ENCODE measurements around the gene AREL1. TPM values are rescaled to one million over a fixed set of nuclear protein-coding genes. Genes with fewer than 3 reads are reported as not detected.

Gene AREL1
- total RNA-seq, 1 donor from 2014 or later, result 36.8 TPM

GRCh38 chr14:74641601-74642391 is 71.1 kb downstream of the AREL1 start:
- intact Hi-C loops (cut with DNase I), result no loop called here
- H3K27me3 ChIP-seq, result no peaks in the 10 kb centered on the region
- no peaks in the 10 kb centered on the region for H3K4me1 ChIP-seq
- ATAC-seq, result no peak
- H3K9me3 ChIP-seq, result no peaks in the 10 kb centered on the region
- TF ChIP-seq CTCF (IDR thresholded peaks at IDR 0.05), result no peak
- DNase-seq, result no peak
- H3K27ac ChIP-seq, result no peak overlapping the region
- H3K36me3 ChIP-seq, result no peaks in the 10 kb centered on the region
- no peak overlapping the region for H3K4me3 ChIP-seq

GRCh38 chr14:74638966-74639365 is 73.9 kb downstream of the AREL1 start:
- no peaks in the 10 kb centered on the region for H3K9me3 ChIP-seq
- no peaks in the 10 kb centered on the region for H3K36me3 ChIP-seq
- H3K4me3 ChIP-seq, result no peak overlapping the region
- H3K27ac ChIP-seq, result no peak overlapping the region
- TF ChIP-seq CTCF (IDR thresholded peaks at IDR 0.05), result no peak
- intact Hi-C loops (cut with DNase I), result no loop called here
- H3K4me1 ChIP-seq, result no peaks in the 10 kb centered on the region
- ATAC-seq (no peak), DNase-seq (no peak)
- no peaks in the 10 kb centered on the region for H3K27me3 ChIP-seq

- DNase-seq (no peak), ATAC-seq (no peak)
- intact Hi-C loops (cut with DNase I), result no loop called here
- no peaks in the 10 kb centered on the region for H3K27me3 ChIP-seq
- no peak for TF ChIP-seq CTCF (IDR thresholded peaks at IDR 0.05)
- H3K27ac ChIP-seq, result no peak overlapping the region
- no peaks in the 10 kb centered on the region for H3K36me3 ChIP-seq
- no peaks in the 10 kb centered on the region for H3K4me1 ChIP-seq
- H3K9me3 ChIP-seq, result no peaks in the 10 kb centered on the region
- H3K4me3 ChIP-seq, result no peak overlapping the region
Observed at GRCh38 chr14:74638066-74638465, 74.8 kb downstream of the AREL1 start.

GRCh38 chr14:74637178-74637550 is 75.7 kb downstream of the AREL1 start:
- H3K27me3 ChIP-seq, result no peaks in the 10 kb centered on the region
- H3K36me3 ChIP-seq, result no peaks in the 10 kb centered on the region
- TF ChIP-seq CTCF (IDR thresholded peaks at IDR 0.05), result no peak
- DNase-seq (no peak), ATAC-seq (no peak)
- no peaks in the 10 kb centered on the region for H3K9me3 ChIP-seq
- no peak overlapping the region for H3K4me3 ChIP-seq
- H3K27ac ChIP-seq, result no peak overlapping the region
- no peaks in the 10 kb centered on the region for H3K4me1 ChIP-seq
- intact Hi-C loops (cut with DNase I), result no loop called here

- Histone ChIP-seq H3K27ac (no peak overlapping the region), H3K9me3 (no peaks in the 10 kb centered on the region), H3K4me3 (no peak overlapping the region), H3K4me1 (no peaks in the 10 kb centered on the region), H3K36me3 (no peaks in the 10 kb centered on the region), H3K27me3 (no peaks in the 10 kb centered on the region)
- ATAC-seq (no peak), DNase-seq (no peak)
- TF ChIP-seq CTCF (IDR thresholded peaks at IDR 0.05), result no peak
- intact Hi-C loops (cut with DNase I), result no loop called here
Observed at GRCh38 chr14:74636424-74637177, 76.3 kb downstream of the AREL1 start.

Data from upper lobe of right lung (tissue), 1 donor.